Upper lobe of left lung (tissue), 6 donors: ENCODE results near the gene EYA3. TPM values are rescaled to one million over a fixed set of nuclear protein-coding genes. Genes with fewer than 3 reads are reported as not detected.

Experiments
- ATAC-seq, 2 donors: fragments of 200-7000 bp; cut with Tn5 transposase; one replicate each; pipeline ENCODE4 v1.9.1; 2022; ENCODE audit warnings: mild to moderate bottlenecking in 2 of 2, moderate library complexity in 2 of 2; ENCODE audit not compliant: low FRiP score in 2 of 2
- DNase-seq, 2 donors: peaks; one replicate each; pipeline ENCODE4 v3.0.0-alpha.2; 2019 to 2020
- H3K27ac ChIP-seq, 4 donors: fragments of 200-600 bp; sonication (generic); one replicate each; pipeline ENCODE4 v1.5.1; 2016 to 2019
- H3K27me3 ChIP-seq, 4 donors: fragments of 200-600 bp; sonication (generic); one replicate each; pipeline ENCODE4 v1.5.1; 2017 to 2019
- H3K36me3 ChIP-seq, 4 donors: fragments of 200-600 bp; sonication (generic); one replicate each; pipeline ENCODE4 v1.5.1; 2016 to 2019
- H3K4me1 ChIP-seq, 4 donors: fragments of 200-600 bp; sonication (generic); one replicate each; pipeline ENCODE4 v1.5.1; 2018 to 2019
- H3K4me3 ChIP-seq, 4 donors: fragments of 200-600 bp; sonication (generic); one replicate each; pipeline ENCODE4 v1.5.1; 2017 to 2019; ENCODE audit warnings: mild to moderate bottlenecking in 2 of 4, moderate library complexity in 1 of 4
- H3K9me3 ChIP-seq, 4 donors: fragments of 200-600 bp; sonication (generic); one replicate each; pipeline ENCODE4 v1.5.1; 2018 to 2019
- EP300 ChIP-seq, 4 donors: sonication (generic); formaldehyde crosslinking; IDR thresholded peaks; one replicate each; pipeline ENCODE4 v1.5.1; 2017; ENCODE audit warnings: antibody characterized with exemption in 4 of 4, control low read depth in 2 of 4
- POLR2A ChIP-seq, 4 donors: fragments of 450-650 bp; IDR thresholded peaks; one replicate each; pipeline ENCODE4 v1.5.1; 2016 to 2017; ENCODE audit warnings: antibody characterized with exemption in 4 of 4, mild to moderate bottlenecking in 2 of 4
- POLR2AphosphoS5 ChIP-seq, 2 donors: sonication (generic); formaldehyde crosslinking; IDR thresholded peaks; one replicate each; pipeline ENCODE4 v1.5.1; 2017; ENCODE audit warnings: antibody characterized with exemption in 2 of 2
- WGBS, 2 donors: methylation state at CpG; one replicate each; pipeline ENCODE4 v1.1.5; 2017 to 2018; 5-methylcytosine and 5-hydroxymethylcytosine counted together
- total RNA-seq, 6 donors: library from RNA; depleted of rRNA in 4 of 6; stranded (reverse); fragments of >200 nt in 4 of 6; gene quantifications; one replicate each; pipeline versions ENCODE4 v1.1.0 to v1.2.1, GENCODE V29; 2016 to 2021
- TF ChIP-seq, protein P1 (sequence below), 6 experiments: fragments of 450-650 bp in 4 of 6; fragments of 200-600 bp in 2 of 6; sonication (generic) in 2 of 6; IDR thresholded peaks; one replicate each; pipeline ENCODE4 v1.5.1; 2016 to 2019; ENCODE audit warnings: antibody characterized with exemption in 6 of 6
- donor health status: DM: no; HTN: no; CAD: no; lungs with moderate emphysema.
- donor health status: DM: no; HTN: yes; CAD: no; lungs with severe emphysema.

EYA3 gene
- total RNA-seq, 6 donors from 2014 or later: 15.9 to 23.4 (median 22.0) TPM

DNA sequence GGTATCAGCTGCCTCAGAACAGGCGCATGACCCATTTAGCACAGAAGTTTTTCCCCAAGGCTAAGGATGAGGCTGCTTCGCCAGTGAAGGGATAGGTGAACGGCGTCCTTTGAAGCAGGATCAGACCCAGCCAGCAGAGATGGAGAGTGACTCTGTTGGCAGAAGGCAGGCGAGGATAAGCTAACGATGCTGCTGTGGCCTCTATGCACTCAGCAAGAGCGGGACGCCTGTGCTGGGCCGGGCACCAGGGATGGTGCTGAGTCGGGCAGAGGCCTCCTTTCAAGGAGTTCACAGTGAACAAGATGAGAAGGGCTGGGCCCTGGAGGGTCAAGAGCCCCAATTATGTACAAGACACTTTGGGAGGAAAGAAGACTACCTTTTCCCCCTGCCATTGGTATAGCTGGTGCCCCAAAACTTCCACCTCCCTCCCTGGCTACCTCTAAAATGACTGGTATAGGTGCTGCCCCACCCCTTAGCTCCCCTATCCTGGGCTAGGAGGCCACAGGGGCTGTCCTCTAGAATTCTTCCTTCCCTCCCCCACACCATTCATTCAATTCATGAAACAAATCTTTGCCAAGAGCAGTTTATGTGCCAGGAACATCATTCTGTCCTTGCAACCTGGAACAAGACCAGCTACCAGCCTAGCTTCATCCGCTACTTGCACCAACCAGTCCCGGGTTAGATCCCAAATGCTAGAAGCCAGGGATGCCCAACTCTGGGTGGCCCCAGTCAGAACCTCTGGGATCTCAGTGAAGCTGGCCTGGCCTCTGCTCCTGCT lies 121.1 kb downstream of the EYA3 start:
- Histone ChIP-seq H3K9me3 (no peaks in the 10 kb centered on the region), H3K27me3 (no peaks in the 10 kb centered on the region), H3K36me3 (peaks cover 11 to 65% (median 41%) of the 10 kb centered on the region in 4 donors), H3K4me1 (peaks cover 0 to 5% (median 2%) of the 10 kb centered on the region in 4 donors), H3K4me3 (no peak overlapping the region), H3K27ac (no peak overlapping the region)
- TF ChIP-seq, protein P1, sequence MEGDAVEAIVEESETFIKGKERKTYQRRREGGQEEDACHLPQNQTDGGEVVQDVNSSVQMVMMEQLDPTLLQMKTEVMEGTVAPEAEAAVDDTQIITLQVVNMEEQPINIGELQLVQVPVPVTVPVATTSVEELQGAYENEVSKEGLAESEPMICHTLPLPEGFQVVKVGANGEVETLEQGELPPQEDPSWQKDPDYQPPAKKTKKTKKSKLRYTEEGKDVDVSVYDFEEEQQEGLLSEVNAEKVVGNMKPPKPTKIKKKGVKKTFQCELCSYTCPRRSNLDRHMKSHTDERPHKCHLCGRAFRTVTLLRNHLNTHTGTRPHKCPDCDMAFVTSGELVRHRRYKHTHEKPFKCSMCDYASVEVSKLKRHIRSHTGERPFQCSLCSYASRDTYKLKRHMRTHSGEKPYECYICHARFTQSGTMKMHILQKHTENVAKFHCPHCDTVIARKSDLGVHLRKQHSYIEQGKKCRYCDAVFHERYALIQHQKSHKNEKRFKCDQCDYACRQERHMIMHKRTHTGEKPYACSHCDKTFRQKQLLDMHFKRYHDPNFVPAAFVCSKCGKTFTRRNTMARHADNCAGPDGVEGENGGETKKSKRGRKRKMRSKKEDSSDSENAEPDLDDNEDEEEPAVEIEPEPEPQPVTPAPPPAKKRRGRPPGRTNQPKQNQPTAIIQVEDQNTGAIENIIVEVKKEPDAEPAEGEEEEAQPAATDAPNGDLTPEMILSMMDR (IDR thresholded peaks at IDR 0.05): no peak
- TF ChIP-seq EP300 (IDR thresholded peaks at IDR 0.05) (no peak), POLR2AphosphoS5 (IDR thresholded peaks at IDR 0.05) (no peak), POLR2A (IDR thresholded peaks at IDR 0.05) (no peak)
- no peak for ATAC-seq
- WGBS, 2 donors: 92 to 96% methylated on average over 9 to 12 of the region's 12 CpGs
- peak in 1 of 2 donors; percentile 50 for DNase-seq

DNA sequence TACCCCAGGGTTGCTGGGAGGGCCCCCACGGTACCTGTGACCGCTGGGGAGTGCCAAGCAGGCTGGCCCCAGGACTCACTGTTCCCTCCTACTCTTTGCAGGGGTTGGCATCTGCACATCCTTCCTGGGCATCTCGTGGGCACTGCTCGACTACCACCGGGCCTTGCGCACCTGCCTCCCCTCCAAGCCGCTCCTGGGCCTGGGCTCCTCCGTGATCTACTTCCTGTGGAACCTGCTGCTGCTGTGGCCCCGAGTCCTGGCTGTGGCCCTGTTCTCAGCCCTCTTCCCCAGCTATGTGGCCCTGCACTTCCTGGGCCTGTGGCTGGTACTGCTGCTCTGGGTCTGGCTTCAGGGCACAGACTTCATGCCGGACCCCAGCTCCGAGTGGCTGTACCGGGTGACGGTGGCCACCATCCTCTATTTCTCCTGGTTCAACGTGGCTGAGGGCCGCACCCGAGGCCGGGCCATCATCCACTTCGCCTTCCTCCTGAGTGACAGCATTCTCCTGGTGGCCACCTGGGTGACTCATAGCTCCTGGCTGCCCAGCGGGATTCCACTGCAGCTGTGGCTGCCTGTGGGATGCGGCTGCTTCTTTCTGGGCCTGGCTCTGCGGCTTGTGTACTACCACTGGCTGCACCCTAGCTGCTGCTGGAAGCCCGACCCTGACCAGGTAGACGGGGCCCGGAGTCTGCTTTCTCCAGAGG lies 121.9 kb downstream of the EYA3 start:
- Histone ChIP-seq H3K27ac (no peak overlapping the region), H3K4me3 (no peak overlapping the region), H3K36me3 (peaks cover 11 to 62% (median 41%) of the 10 kb centered on the region in 4 donors), H3K27me3 (no peaks in the 10 kb centered on the region), H3K4me1 (peaks cover 0 to 8% (median 5%) of the 10 kb centered on the region in 4 donors), H3K9me3 (no peaks in the 10 kb centered on the region)
- DNase-seq: peak in 1 of 2 donors; percentile 67
- ATAC-seq: no peak
- TF ChIP-seq POLR2A (IDR thresholded peaks at IDR 0.05) (no peak), POLR2AphosphoS5 (IDR thresholded peaks at IDR 0.05) (no peak), EP300 (IDR thresholded peaks at IDR 0.05) (no peak)
- TF ChIP-seq, protein P1 (IDR thresholded peaks at IDR 0.05): no peak
- 98% methylated on average over 8 to 24 of the region's 24 CpGs for WGBS, 2 donors

DNA sequence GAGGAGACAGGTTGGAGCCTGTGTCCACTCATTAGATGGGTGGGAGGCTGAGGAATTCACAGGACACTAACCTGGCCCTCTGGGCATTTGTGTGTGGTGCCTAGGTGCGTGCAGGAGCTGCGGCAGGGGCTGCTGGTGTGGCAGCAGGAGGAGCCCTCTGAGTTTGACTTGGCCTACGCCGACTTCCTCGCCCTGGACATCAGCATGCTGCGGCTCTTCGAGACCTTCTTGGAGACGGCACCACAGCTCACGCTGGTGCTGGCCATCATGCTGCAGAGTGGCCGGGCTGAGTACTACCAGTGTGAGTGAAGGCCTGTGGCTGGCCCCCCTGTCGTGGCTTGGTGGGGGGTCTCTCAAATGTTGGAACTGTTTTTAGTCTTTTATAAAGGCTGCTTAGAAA lies 125.0 kb downstream of the EYA3 start:
- Histone ChIP-seq H3K9me3 (no peaks in the 10 kb centered on the region), H3K27ac (no peak overlapping the region), H3K4me1 (peaks cover 18 to 33% (median 24%) of the 10 kb centered on the region in 4 donors), H3K27me3 (no peaks in the 10 kb centered on the region), H3K36me3 (peaks cover 11 to 50% (median 37%) of the 10 kb centered on the region in 4 donors), H3K4me3 (no peak overlapping the region)
- TF ChIP-seq POLR2AphosphoS5 (IDR thresholded peaks at IDR 0.05) (no peak), EP300 (IDR thresholded peaks at IDR 0.05) (no peak), POLR2A (IDR thresholded peaks at IDR 0.05) (no peak)
- DNase-seq: peak in 1 of 2 donors; percentile 58
- WGBS, 2 donors: 81 to 94% methylated on average over 3 to 11 of the region's 11 CpGs
- no peak for ATAC-seq

DNA sequence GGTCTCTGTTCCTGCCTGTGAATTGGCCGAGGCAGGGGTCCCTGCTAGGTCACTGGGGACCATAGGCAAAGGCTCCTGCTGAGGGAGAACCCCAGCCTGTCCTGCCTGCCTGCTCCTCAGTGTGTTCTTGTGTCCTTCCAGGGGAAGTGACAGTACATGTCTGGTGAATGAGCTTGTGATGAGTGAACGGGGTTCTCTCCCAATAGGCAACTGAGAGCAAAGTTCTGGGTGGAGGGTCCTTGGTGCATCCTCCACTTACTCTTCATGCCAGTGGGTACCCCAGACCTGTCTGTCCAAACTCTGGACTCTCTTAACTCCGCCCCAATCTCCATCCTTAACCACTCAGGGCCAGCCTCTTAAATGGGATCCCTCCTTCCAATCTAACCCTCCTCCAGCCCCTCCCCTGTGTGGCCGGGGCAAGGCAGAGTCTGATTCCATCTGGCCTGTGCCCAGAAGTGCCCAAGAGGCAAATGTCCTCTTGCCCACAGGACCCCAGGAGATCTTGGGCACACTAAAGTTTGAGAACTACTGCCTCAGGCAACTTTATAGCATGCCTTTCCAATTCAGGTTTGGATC lies 126.7 kb downstream of the EYA3 start:
- TF ChIP-seq EP300 (IDR thresholded peaks at IDR 0.05) (no peak), POLR2A (IDR thresholded peaks at IDR 0.05) (no peak), POLR2AphosphoS5 (IDR thresholded peaks at IDR 0.05) (no peak)
- TF ChIP-seq, protein P1 (IDR thresholded peaks at IDR 0.05): no peak
- Histone ChIP-seq H3K9me3 (no peaks in the 10 kb centered on the region), H3K4me3 (peak overlapping the region in 1 of 4 donors; percentile 81), H3K36me3 (peaks cover 6 to 34% (median 25%) of the 10 kb centered on the region in 4 donors), H3K27ac (peak overlapping the region; percentile 39 to 95 (median 91)), H3K4me1 (peaks cover 18 to 33% (median 24%) of the 10 kb centered on the region in 4 donors), H3K27me3 (no peaks in the 10 kb centered on the region)
- DNase-seq: no peak
- 59 to 62% methylated on average over 3 to 4 of the region's 4 CpGs for WGBS, 2 donors
- ATAC-seq: no peak
